Activated T-helper 2 cell treated with anti-CD3 and anti-CD28 coated beads, Interferon-gamma antibody, Interleukin-2, Interleukin-4, amounts not matched to agents 10 μg/mL and 5 μg/mL and 100 μg/mL, durations not matched to agents 14 hours and 24 hours and 36 hours (primary cell): ENCODE results near the gene NSUN3. TPM values are rescaled to one million over a fixed set of nuclear protein-coding genes. Genes with fewer than 3 reads are reported as not detected.

Source experiments
- DNase-seq: peaks from one replicate; pipeline ENCODE4 v3.0.0; 2021; ENCODE audit warnings: low spot score
- H3K27ac Mint-ChIP-seq: one replicate; pipeline ENCODE4 v1.8.0; 2021; ENCODE audit warnings: mixed read lengths
- H3K27me3 Mint-ChIP-seq: one replicate; pipeline ENCODE4 v1.8.0; 2021; ENCODE audit warnings: low read depth, mixed read lengths
- H3K36me3 Mint-ChIP-seq: one replicate; pipeline ENCODE4 v1.8.0; 2021; ENCODE audit warnings: low read depth, mixed read lengths
- H3K4me1 Mint-ChIP-seq: one replicate; pipeline ENCODE4 v1.8.0; 2021; ENCODE audit warnings: low read depth, mixed read lengths
- H3K4me3 Mint-ChIP-seq: one replicate; pipeline ENCODE4 v1.8.0; 2021; ENCODE audit warnings: low read depth, mild to moderate bottlenecking, moderate library complexity, mixed read lengths
- H3K9me3 Mint-ChIP-seq: one replicate; pipeline ENCODE4 v1.8.0; 2021; ENCODE audit warnings: mixed read lengths
- intact Hi-C: fragments of 100-400 bp; cut with micrococcal nuclease; formaldehyde crosslinking; loops from one replicate; pipeline ENCODE4 v1.15.1; 2023
- total RNA-seq: library from RNA; stranded (reverse); gene quantifications from 2 replicates; pipeline ENCODE4 v1.2.3, GENCODE V29; 2022

NSUN3 gene
- total RNA-seq, 1 donor from 2014 or later: 20.4 TPM

GRCh38 chr3:94050546-94050945 lies 12.3 kb upstream of the NSUN3 start:
- Mint-ChIP-seq H3K27ac (no peak overlapping the region), H3K36me3 (peaks cover 5% of the 10 kb centered on the region), H3K27me3 (no peaks in the 10 kb centered on the region), H3K4me1 (no peaks in the 10 kb centered on the region), H3K9me3 (no peaks in the 10 kb centered on the region), H3K4me3 (no peak overlapping the region)
- intact Hi-C loops: no loop called here
- DNase-seq: no peak

DNA sequence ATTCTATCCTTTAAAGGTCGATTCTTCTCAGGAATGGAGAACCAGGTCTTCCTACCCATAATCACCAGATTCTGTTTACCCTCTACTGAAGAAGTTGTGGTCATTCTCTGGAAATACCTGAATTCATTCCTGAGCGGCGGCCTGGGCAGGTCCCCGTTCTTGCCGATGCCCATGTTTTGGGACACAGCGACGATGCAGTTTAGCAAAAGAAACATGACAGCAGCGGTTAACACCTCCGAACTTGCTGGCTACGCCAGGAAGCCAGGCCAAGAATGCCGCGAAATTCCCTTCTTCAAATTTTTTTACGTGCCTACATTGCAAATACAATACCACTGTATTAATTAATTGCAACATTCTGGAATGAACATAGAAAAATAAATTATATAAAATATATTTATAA lies 1.6 kb upstream of the NSUN3 start:
- Mint-ChIP-seq H3K9me3 (no peaks in the 10 kb centered on the region), H3K36me3 (peaks cover 57% of the 10 kb centered on the region), H3K4me1 (peaks cover 34% of the 10 kb centered on the region), H3K4me3 (peak overlapping the region; percentile 5), H3K27ac (no peak overlapping the region), H3K27me3 (no peaks in the 10 kb centered on the region)
- DNase-seq: no peak
- intact Hi-C loops: no loop called here

GRCh38 chr3:94063496-94064119 lies 747 bp downstream of the NSUN3 start:
- intact Hi-C loops: loop anchor here (1.0 kb wide), 2 partner anchors 9 to 52 kb away; no protein-coding TSS in a partner anchor
- Mint-ChIP-seq H3K4me1 (peaks cover 43% of the 10 kb centered on the region), H3K27me3 (no peaks in the 10 kb centered on the region), H3K9me3 (peaks cover 16% of the 10 kb centered on the region), H3K36me3 (peaks cover 71% of the 10 kb centered on the region), H3K4me3 (peak overlapping the region; percentile 97), H3K27ac (peak overlapping the region; percentile 98)
- no peak for DNase-seq

- peaks cover 72% of the 10 kb centered on the region for H3K36me3 Mint-ChIP-seq
- peak overlapping the region; percentile 98 for H3K27ac Mint-ChIP-seq
- intact Hi-C loops: no loop called here
- H3K9me3 Mint-ChIP-seq: peaks cover 16% of the 10 kb centered on the region
- H3K4me3 Mint-ChIP-seq: peak overlapping the region; percentile 97
- no peak for DNase-seq
- H3K27me3 Mint-ChIP-seq: no peaks in the 10 kb centered on the region
- peaks cover 50% of the 10 kb centered on the region for H3K4me1 Mint-ChIP-seq
These were observed 1.5 kb downstream of the NSUN3 start for GRCh38 chr3:94064243-94064860.

DNA sequence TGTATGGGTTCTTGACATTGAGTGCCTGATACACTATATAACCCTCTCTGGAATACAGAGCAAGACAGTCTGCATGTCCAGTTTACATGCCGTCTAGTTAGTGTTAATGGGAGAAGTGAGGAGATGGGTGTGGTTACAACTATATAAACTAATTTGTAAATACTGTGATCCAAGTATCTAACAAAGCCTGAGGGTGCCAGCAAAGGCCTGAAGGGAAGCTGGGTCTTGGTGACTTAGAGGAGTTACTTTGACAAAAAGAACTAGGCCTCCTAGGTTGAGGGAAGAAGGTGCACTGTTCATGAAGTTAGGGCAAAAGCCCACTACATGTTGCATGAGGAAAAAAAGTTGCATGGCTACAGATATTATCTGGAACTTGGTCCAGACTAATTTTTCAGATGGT lies 2.3 kb downstream of the NSUN3 start:
- H3K36me3 Mint-ChIP-seq: peaks cover 67% of the 10 kb centered on the region
- peak overlapping the region; percentile 14 for H3K27ac Mint-ChIP-seq
- H3K4me3 Mint-ChIP-seq: peak overlapping the region; percentile 27
- no peaks in the 10 kb centered on the region for H3K27me3 Mint-ChIP-seq
- intact Hi-C loops: no loop called here
- H3K4me1 Mint-ChIP-seq: peaks cover 54% of the 10 kb centered on the region
- H3K9me3 Mint-ChIP-seq: peaks cover 16% of the 10 kb centered on the region
- DNase-seq: no peak

DNA sequence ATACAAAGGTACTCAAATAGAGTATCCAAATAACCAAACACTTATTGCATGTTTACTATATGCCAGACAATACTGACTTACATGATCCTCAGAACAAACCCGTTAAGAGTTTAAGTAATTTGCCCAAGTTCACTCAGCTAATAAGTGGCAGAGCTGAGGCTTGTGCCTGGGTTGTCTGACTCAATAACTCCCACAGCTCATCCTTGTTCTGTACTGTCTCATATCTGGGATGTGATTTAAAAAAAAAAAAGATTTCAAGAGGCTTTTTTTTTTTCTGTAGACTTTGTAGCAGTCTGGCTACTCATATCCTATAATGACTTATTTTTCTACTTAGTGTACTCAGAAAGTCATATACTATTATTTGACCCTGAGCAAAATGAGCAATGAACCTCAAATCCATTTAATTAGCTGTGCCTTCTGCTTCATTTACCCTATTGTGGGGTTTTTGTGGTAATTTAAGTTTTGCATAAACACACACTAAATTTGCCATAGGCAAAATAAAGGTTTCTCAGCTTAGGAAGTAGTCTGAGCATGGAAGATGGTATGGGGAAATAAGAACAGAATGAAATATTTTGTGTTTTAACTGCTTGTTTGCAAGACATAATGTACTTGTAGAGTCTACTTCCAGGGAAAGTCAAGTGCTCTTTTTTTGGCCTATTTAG lies 3.1 kb downstream of the NSUN3 start:
- peak overlapping the region; percentile 15 for H3K4me3 Mint-ChIP-seq
- intact Hi-C loops: no loop called here
- H3K9me3 Mint-ChIP-seq: peaks cover 16% of the 10 kb centered on the region
- H3K27me3 Mint-ChIP-seq: no peaks in the 10 kb centered on the region
- peak overlapping the region; percentile 72 for H3K27ac Mint-ChIP-seq
- H3K4me1 Mint-ChIP-seq: peaks cover 56% of the 10 kb centered on the region
- no peak for DNase-seq
- H3K36me3 Mint-ChIP-seq: peaks cover 58% of the 10 kb centered on the region

DNA sequence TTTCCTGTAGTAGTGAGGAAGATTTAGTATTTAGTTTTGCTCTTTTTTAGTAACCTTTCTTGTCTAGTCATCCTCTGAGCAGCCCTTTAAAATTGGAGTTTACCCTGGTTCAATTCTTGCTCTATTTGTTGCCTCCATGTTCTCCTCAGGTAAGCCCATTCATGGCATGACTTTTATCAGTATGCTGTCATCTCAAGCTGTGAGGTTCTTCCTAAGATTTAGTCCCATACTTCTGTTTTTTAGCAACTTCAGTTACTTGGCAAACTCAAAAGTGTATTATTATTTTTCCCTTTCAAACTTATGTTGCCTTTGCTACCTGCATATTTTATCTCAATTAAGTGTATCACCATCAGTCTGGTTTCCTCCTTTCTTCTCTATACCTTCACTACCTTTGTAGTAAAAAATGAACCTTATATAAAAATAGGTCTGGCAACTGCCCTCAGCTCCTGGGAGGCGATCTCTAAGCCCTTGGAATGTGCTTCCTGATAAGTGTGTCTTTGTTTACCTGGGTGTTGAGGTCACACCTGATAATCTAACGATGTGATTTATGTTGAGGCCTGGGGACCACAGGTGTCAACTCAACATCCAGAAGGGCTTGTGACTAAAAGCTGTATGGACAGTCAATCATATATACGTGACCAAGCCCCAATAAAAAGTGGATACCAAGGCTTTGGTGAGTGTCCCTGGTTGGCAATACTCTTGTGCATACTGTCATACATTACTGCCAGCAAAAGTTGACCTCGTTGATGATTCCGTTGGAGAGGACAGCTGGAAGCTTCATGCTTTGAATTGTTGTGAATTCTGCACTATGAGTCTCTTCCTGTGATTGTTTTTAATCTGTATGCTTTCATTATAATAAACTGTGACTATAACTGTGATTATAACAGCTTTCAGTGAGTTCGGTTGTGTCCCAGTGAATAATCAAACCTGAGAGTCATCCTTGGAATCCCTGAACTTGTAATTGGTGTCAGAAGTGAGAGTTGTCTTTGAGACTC lies 3.9 kb downstream of the NSUN3 start:
- Mint-ChIP-seq H3K9me3 (peaks cover 16% of the 10 kb centered on the region), H3K4me3 (peak overlapping the region; percentile 15), H3K27ac (peak overlapping the region; percentile 72), H3K36me3 (peaks cover 62% of the 10 kb centered on the region), H3K27me3 (no peaks in the 10 kb centered on the region), H3K4me1 (peaks cover 64% of the 10 kb centered on the region)
- intact Hi-C loops: no loop called here
- no peak for DNase-seq

DNA sequence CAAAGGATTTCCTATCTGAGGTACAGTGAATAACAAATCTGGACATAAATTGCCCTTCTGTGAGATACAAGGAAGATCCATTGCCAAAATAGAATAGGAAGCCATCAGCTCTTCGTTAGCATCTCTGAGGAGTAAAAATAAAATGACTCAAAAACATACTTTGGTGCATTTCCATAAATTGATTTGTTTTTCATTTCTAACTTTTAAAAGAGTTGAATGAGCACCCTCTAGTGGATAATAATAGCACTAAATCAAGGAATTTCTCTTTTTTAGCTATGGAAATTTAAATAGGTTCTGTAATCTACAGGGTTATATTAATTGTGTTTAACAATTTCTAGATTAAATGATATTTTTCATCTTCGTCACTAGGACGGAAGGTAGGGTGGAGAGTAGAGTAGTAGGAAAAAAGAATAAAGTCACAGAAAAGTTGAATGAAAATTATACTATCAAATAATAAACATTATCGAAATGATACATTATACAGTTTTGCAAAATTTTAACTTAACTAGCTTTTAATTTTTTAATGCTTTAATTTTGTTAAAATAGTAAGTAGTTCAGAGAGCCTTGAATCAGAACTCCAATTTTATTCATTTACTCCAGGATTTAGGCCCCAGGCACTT lies 6.4 kb downstream of the NSUN3 start:
- no peak overlapping the region for H3K27ac Mint-ChIP-seq
- H3K36me3 Mint-ChIP-seq: peaks cover 78% of the 10 kb centered on the region
- intact Hi-C loops: loop anchor here (1.0 kb wide), 2 partner anchors 57 to 65 kb away; no protein-coding TSS in a partner anchor
- peaks cover 64% of the 10 kb centered on the region for H3K4me1 Mint-ChIP-seq
- no peak overlapping the region for H3K4me3 Mint-ChIP-seq
- DNase-seq: no peak
- H3K9me3 Mint-ChIP-seq: peaks cover 16% of the 10 kb centered on the region
- no peaks in the 10 kb centered on the region for H3K27me3 Mint-ChIP-seq

DNA sequence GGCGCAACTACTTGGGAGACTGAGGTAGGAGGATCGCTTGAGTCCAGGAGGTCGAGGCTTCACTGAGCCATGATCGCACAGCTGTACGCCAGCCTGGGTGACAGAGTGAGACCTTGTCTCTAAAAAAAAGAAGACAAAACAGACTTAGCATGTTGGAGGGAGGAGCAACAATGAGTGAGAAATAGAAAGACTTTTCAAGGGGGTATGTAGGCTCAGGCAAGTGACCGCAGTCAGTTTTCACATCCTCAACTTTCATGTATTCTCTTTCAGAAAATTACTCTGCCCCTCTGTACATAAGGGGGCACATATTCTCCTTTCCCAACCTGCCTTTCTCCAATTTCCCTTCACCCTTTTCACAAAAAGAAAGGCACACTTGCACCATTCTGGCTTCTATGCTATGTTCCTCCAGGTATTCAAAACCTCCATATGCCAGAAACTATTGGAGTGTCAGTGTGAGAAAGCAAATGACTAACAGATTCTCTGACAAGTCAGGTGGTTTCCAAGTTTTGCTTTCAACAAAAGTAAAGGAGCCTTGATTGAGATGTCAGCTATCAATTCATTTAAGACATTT lies 7.6 kb downstream of the NSUN3 start:
- peaks cover 76% of the 10 kb centered on the region for H3K36me3 Mint-ChIP-seq
- peak overlapping the region; percentile 44 for H3K27ac Mint-ChIP-seq
- no peak overlapping the region for H3K4me3 Mint-ChIP-seq
- no peak for DNase-seq
- no peaks in the 10 kb centered on the region for H3K27me3 Mint-ChIP-seq
- intact Hi-C loops: no loop called here
- peaks cover 16% of the 10 kb centered on the region for H3K9me3 Mint-ChIP-seq
- H3K4me1 Mint-ChIP-seq: peaks cover 57% of the 10 kb centered on the region

GRCh38 chr3:94071713-94072284 lies 8.9 kb downstream of the NSUN3 start:
- peaks cover 45% of the 10 kb centered on the region for H3K4me1 Mint-ChIP-seq
- no peak overlapping the region for H3K4me3 Mint-ChIP-seq
- no peaks in the 10 kb centered on the region for H3K27me3 Mint-ChIP-seq
- no peak for DNase-seq
- intact Hi-C loops: loop anchor here (1.0 kb wide), 1 partner anchor 8 kb away; the partner anchor contains the start of gene NSUN3
- H3K27ac Mint-ChIP-seq: peak overlapping the region; percentile 74
- peaks cover 77% of the 10 kb centered on the region for H3K36me3 Mint-ChIP-seq
- peaks cover 13% of the 10 kb centered on the region for H3K9me3 Mint-ChIP-seq

- DNase-seq: no peak
- no peaks in the 10 kb centered on the region for H3K9me3 Mint-ChIP-seq
- H3K4me3 Mint-ChIP-seq: no peak overlapping the region
- peaks cover 36% of the 10 kb centered on the region for H3K4me1 Mint-ChIP-seq
- intact Hi-C loops: no loop called here
- peaks cover 71% of the 10 kb centered on the region for H3K36me3 Mint-ChIP-seq
- H3K27ac Mint-ChIP-seq: no peak overlapping the region
- H3K27me3 Mint-ChIP-seq: no peaks in the 10 kb centered on the region
These were observed 13.2 kb downstream of the NSUN3 start for GRCh38 chr3:94076055-94076454.
